Measurements from ENCODE around the gene KIAA0232. TPM values are rescaled to one million over a fixed set of nuclear protein-coding genes. Genes with fewer than 3 reads are reported as not detected.

KIAA0232 gene
- total and polyA plus RNA-seq, 4 donors, result 7.9 to 38.8 (median 20.6) TPM

DNA sequence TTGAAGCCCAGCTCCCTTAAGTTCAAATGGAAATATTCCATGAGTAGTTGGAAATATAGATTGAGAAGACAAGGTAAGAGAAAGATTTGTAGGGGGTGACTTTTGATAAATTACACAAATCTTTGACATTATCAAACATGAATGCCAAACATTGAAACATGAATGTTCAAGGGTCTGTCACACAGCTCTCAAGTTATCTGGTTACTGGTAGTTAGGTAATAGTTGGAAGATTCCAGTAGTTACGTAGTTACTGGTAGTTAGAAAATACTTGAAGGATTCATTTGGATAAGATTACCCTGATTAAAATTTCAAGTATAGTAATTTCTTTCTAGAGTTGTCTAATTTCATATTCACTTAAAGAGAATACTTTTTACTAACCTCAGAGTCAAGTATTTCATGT, 20.7 kb downstream of the KIAA0232 start:
- H3K4me1 ChIP-seq (ENCODE audit: control insufficient read depth in 1 of 2, insufficient read depth in 2 of 2, low read length in 2 of 2), result no peaks in the 10 kb centered on the region
- no peaks in the 10 kb centered on the region for H3K36me3 ChIP-seq (ENCODE audit: control insufficient read depth in 1 of 2, insufficient read depth in 2 of 2, low read length in 1 of 2)
- intact Hi-C loops (cut with DNase I), result no loop called here
- no peak overlapping the region for H3K4me3 ChIP-seq (ENCODE audit: low read length in 2 of 2)
- WGBS, 2 donors, result 95 to 97% methylated on average over 1 of the region's 1 CpG
- H3K27ac ChIP-seq (ENCODE audit: low read depth in 1 of 2, low read length in 2 of 2), result no peak overlapping the region
- H3K9me3 ChIP-seq (ENCODE audit: control insufficient read depth, low read length), result no peaks in the 10 kb centered on the region
- DNase-seq (no peak), ATAC-seq (ENCODE audit: low FRiP score) (no peak)
- H3K27me3 ChIP-seq (ENCODE audit: control insufficient read depth in 1 of 2, insufficient read depth in 2 of 2, low read length in 1 of 2), result no peaks in the 10 kb centered on the region

DNA sequence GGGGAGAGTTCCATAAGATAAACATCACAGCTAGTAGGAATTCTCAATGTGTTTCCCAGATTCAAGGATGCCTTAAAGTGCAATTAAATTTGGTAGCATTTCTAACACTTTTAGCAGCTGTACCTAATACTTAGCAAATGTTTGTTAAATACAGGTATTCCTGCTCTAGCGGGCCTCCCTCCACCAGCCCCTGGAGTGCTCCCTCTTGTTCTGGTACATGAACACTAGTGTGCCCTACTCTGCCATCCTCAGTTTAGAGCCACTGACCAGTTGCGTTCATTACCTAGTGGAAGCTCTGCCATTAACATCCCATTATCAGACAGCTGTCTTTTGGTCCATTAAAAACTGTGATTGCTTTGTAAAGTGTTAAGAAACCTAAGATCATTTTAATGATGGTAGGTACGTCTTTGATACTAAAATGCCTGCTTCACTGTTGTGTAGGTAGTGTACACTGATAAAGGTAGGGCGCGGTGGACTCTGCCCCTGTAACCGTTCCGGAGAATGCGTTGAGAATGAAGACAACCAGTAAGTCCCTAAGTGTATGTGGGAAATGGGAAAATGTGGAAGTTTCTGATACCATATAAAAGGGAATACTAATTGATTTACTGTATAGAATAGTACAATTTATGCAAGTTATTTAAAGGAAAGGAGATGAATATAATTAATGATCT, 21.7 kb downstream of the KIAA0232 start:
- ATAC-seq (ENCODE audit: low FRiP score), result no peak
- H3K4me1 ChIP-seq (ENCODE audit: control insufficient read depth in 1 of 2, insufficient read depth in 2 of 2, low read length in 2 of 2), result peaks cover 0 to 2% of the 10 kb centered on the region in 2 donors
- no peak overlapping the region for H3K27ac ChIP-seq (ENCODE audit: low read depth in 1 of 2, low read length in 2 of 2)
- intact Hi-C loops (cut with DNase I), result no loop called here
- H3K9me3 ChIP-seq (ENCODE audit: control insufficient read depth, low read length), result no peaks in the 10 kb centered on the region
- 92 to 94% methylated on average over 8 of the region's 8 CpGs for WGBS, 2 donors
- H3K4me3 ChIP-seq (ENCODE audit: low read length in 2 of 2), result no peak overlapping the region
- no peaks in the 10 kb centered on the region for H3K27me3 ChIP-seq (ENCODE audit: control insufficient read depth in 1 of 2, insufficient read depth in 2 of 2, low read length in 1 of 2)
- no peak for DNase-seq
- H3K36me3 ChIP-seq (ENCODE audit: control insufficient read depth in 1 of 2, insufficient read depth in 2 of 2, low read length in 1 of 2), result no peaks in the 10 kb centered on the region

DNA sequence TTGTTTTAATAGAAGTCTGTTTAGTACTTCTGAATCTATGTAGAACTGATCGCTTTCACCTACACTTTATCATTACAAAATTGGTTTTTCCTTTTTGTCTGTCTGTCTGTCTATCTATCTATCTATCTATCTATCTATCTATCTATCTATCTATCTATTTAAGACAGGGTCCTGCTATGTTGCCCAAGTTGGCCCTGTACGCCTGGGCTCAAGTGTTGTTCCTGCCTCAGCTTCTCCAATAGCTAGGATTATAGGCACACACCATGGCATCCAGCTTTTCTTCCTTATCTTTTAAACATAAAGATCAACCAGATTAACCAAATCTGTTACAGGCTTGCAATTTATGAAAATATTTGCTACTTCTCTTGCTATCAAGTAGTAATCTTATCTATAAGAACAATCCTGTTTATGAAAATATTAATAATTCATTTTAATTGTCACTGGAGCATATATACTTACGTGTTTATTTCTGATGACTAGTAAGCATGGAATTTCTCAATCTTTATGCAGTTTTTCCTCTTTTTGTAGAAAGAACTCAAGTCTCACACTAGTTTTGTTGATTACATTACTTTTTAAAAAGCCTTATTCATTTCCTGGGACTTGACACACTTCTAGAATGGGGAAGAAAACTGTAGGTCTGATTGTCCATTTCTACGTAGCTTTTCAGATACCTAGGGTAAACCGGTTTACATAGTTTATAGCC, 24.5 kb downstream of the KIAA0232 start:
- intact Hi-C loops (cut with DNase I), result no loop called here
- DNase-seq (no peak), ATAC-seq (ENCODE audit: low FRiP score) (no peak)
- H3K4me3 ChIP-seq (ENCODE audit: low read length in 2 of 2), result no peak overlapping the region
- WGBS, 2 donors, result 81 to 83% methylated on average over 5 of the region's 5 CpGs
- no peak overlapping the region for H3K27ac ChIP-seq (ENCODE audit: low read depth in 1 of 2, low read length in 2 of 2)
- H3K9me3 ChIP-seq (ENCODE audit: control insufficient read depth, low read length), result no peaks in the 10 kb centered on the region
- peaks cover 0 to 4% of the 10 kb centered on the region in 2 donors for H3K4me1 ChIP-seq (ENCODE audit: control insufficient read depth in 1 of 2, insufficient read depth in 2 of 2, low read length in 2 of 2)
- H3K27me3 ChIP-seq (ENCODE audit: control insufficient read depth in 1 of 2, insufficient read depth in 2 of 2, low read length in 1 of 2), result no peaks in the 10 kb centered on the region
- no peaks in the 10 kb centered on the region for H3K36me3 ChIP-seq (ENCODE audit: control insufficient read depth in 1 of 2, insufficient read depth in 2 of 2, low read length in 1 of 2)

GRCh38 chr4:6808259-6808658, 25.7 kb downstream of the KIAA0232 start:
- DNase-seq (no peak), ATAC-seq (ENCODE audit: low FRiP score) (no peak)
- no peak overlapping the region for H3K4me3 ChIP-seq (ENCODE audit: low read length in 2 of 2)
- no peak overlapping the region for H3K27ac ChIP-seq (ENCODE audit: low read depth in 1 of 2, low read length in 2 of 2)
- peaks cover 0 to 4% of the 10 kb centered on the region in 2 donors for H3K4me1 ChIP-seq (ENCODE audit: control insufficient read depth in 1 of 2, insufficient read depth in 2 of 2, low read length in 2 of 2)
- H3K36me3 ChIP-seq (ENCODE audit: control insufficient read depth in 1 of 2, insufficient read depth in 2 of 2, low read length in 1 of 2), result no peaks in the 10 kb centered on the region
- H3K27me3 ChIP-seq (ENCODE audit: control insufficient read depth in 1 of 2, insufficient read depth in 2 of 2, low read length in 1 of 2), result no peaks in the 10 kb centered on the region
- intact Hi-C loops (cut with DNase I), result no loop called here
- no peaks in the 10 kb centered on the region for H3K9me3 ChIP-seq (ENCODE audit: control insufficient read depth, low read length)
- 94 to 96% methylated on average over 2 of the region's 2 CpGs for WGBS, 2 donors

DNA sequence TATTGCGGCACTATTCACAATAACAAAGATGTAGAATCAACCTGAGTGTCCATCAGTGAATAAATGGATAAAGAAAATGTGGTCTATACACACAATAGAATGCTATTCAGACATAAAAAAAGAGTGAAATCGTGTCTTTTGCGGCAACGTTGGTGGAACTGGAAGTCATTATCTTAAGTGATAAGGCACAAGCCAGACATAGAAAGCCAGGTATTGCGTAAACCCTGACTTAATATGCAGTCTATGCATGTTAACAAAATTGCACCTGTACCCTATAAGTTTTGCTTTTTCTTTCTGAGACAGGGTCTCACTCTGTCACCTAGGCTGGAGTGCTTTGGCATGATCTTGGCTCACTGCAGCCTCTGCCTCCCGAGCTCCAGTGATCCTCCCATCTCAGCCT, 28.6 kb downstream of the KIAA0232 start:
- Histone ChIP-seq H3K4me1 (ENCODE audit: control insufficient read depth in 1 of 2, insufficient read depth in 2 of 2, low read length in 2 of 2) (peaks cover 0 to 8% of the 10 kb centered on the region in 2 donors), H3K9me3 (ENCODE audit: control insufficient read depth, low read length) (no peaks in the 10 kb centered on the region), H3K36me3 (ENCODE audit: control insufficient read depth in 1 of 2, insufficient read depth in 2 of 2, low read length in 1 of 2) (no peaks in the 10 kb centered on the region), H3K27me3 (ENCODE audit: control insufficient read depth in 1 of 2, insufficient read depth in 2 of 2, low read length in 1 of 2) (no peaks in the 10 kb centered on the region), H3K27ac (ENCODE audit: low read depth in 1 of 2, low read length in 2 of 2) (no peak overlapping the region), H3K4me3 (ENCODE audit: low read length in 2 of 2) (no peak overlapping the region)
- DNase-seq (no peak), ATAC-seq (ENCODE audit: low FRiP score) (no peak)
- 89 to 91% methylated on average over 6 of the region's 6 CpGs for WGBS, 2 donors
- intact Hi-C loops (cut with DNase I), result no loop called here

GRCh38 chr4:6812766-6813165, 30.2 kb downstream of the KIAA0232 start:
- no peaks in the 10 kb centered on the region for H3K27me3 ChIP-seq (ENCODE audit: control insufficient read depth in 1 of 2, insufficient read depth in 2 of 2, low read length in 1 of 2)
- intact Hi-C loops (cut with DNase I), result no loop called here
- H3K27ac ChIP-seq (ENCODE audit: low read depth in 1 of 2, low read length in 2 of 2), result no peak overlapping the region
- no peaks in the 10 kb centered on the region for H3K9me3 ChIP-seq (ENCODE audit: control insufficient read depth, low read length)
- no peak for ATAC-seq (ENCODE audit: low FRiP score)
- no peaks in the 10 kb centered on the region for H3K36me3 ChIP-seq (ENCODE audit: control insufficient read depth in 1 of 2, insufficient read depth in 2 of 2, low read length in 1 of 2)
- no peak overlapping the region for H3K4me3 ChIP-seq (ENCODE audit: low read length in 2 of 2)
- peaks cover 0 to 8% of the 10 kb centered on the region in 2 donors for H3K4me1 ChIP-seq (ENCODE audit: control insufficient read depth in 1 of 2, insufficient read depth in 2 of 2, low read length in 2 of 2)
- no peak for DNase-seq

- no peak for ATAC-seq (ENCODE audit: low FRiP score)
- WGBS, 2 donors, result 82 to 86% methylated on average over 3 of the region's 3 CpGs
- no peak overlapping the region for H3K27ac ChIP-seq (ENCODE audit: low read depth in 1 of 2, low read length in 2 of 2)
- H3K4me1 ChIP-seq (ENCODE audit: control insufficient read depth in 1 of 2, insufficient read depth in 2 of 2, low read length in 2 of 2), result peaks cover 0 to 8% of the 10 kb centered on the region in 2 donors
- intact Hi-C loops (cut with DNase I), result no loop called here
- no peak overlapping the region for H3K4me3 ChIP-seq (ENCODE audit: low read length in 2 of 2)
- no peaks in the 10 kb centered on the region for H3K27me3 ChIP-seq (ENCODE audit: control insufficient read depth in 1 of 2, insufficient read depth in 2 of 2, low read length in 1 of 2)
- DNase-seq, result no peak
- no peaks in the 10 kb centered on the region for H3K36me3 ChIP-seq (ENCODE audit: control insufficient read depth in 1 of 2, insufficient read depth in 2 of 2, low read length in 1 of 2)
- no peaks in the 10 kb centered on the region for H3K9me3 ChIP-seq (ENCODE audit: control insufficient read depth, low read length)
Observed at GRCh38 chr4:6813725-6814124, 31.2 kb downstream of the KIAA0232 start.

DNA sequence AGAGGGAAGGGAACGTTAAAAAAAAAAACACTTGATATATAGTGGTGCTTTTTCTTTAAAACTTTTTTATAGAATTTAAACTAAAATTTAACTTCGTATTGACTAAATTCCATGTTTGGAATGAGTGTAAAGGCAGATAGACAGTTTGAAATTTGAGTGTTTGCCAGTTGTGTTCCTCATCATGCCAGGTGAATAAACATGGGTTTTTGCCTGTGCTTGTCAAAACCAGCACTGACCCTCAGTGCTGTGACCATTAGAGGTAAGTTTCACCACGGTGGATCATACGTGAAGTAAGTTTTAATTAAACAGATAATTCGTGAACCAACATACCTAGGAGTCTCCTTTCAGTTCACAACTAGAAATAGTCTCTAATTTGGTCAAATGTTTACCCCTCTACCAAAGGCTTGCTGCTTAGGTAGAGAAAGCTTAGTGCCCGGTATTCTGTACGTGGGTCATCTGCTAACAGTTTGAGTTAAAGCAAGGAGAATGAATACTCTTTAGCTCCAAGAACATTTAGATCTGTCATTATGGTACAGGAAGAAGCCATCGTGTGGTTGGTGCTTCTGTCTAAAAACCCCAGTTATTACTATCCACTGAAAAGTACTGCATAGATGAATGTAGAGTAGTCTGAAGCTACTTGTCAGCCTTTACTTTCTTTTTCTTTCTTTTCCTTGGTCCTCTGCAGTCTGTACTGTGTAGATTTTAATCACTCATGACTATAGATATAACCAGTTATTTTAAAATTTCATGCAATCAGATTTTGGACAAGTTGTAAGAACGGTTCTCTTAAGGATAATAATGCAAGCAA, 32.7 kb downstream of the KIAA0232 start:
- no peaks in the 10 kb centered on the region for H3K36me3 ChIP-seq (ENCODE audit: control insufficient read depth in 1 of 2, insufficient read depth in 2 of 2, low read length in 1 of 2)
- no peaks in the 10 kb centered on the region for H3K9me3 ChIP-seq (ENCODE audit: control insufficient read depth, low read length)
- 74 to 75% methylated on average over 9 of the region's 9 CpGs for WGBS, 2 donors
- peaks cover 0 to 4% of the 10 kb centered on the region in 2 donors for H3K4me1 ChIP-seq (ENCODE audit: control insufficient read depth in 1 of 2, insufficient read depth in 2 of 2, low read length in 2 of 2)
- intact Hi-C loops (cut with DNase I), result no loop called here
- H3K27me3 ChIP-seq (ENCODE audit: control insufficient read depth in 1 of 2, insufficient read depth in 2 of 2, low read length in 1 of 2), result no peaks in the 10 kb centered on the region
- ATAC-seq (ENCODE audit: low FRiP score) (no peak), DNase-seq (no peak)
- H3K27ac ChIP-seq (ENCODE audit: low read depth in 1 of 2, low read length in 2 of 2), result no peak overlapping the region
- no peak overlapping the region for H3K4me3 ChIP-seq (ENCODE audit: low read length in 2 of 2)

Measured in aorta (tissue), 5 donors.